Endothelial cell of umbilical vein (primary cell): ENCODE results near the gene C14orf119. TPM values are rescaled to one million over a fixed set of nuclear protein-coding genes. Genes with fewer than 3 reads are reported as not detected.

Source experiments
- BruUV-seq: library from RNA; stranded (reverse); fragments of 400-500 nt; replicated peaks from 2 replicates; lab custom pipeline; 2021; lab: Mats Ljungman, UMichigan
- CTCF ChIA-PET: fragments of 300-600, 350-600 bp; sonication (Branson Sonifier 250); formaldehyde crosslinking; loops from one replicate; lab custom pipeline; 2021; ENCODE audit warnings: antibody characterized with exemption, inconsistent platforms; lab: Charles Lee
- POLR2A ChIA-PET: fragments of 300-600, 350-600 bp; sonication (Branson Sonifier 250); formaldehyde crosslinking; loops from one replicate; lab custom pipeline; 2021; ENCODE audit warnings: antibody characterized with exemption, inconsistent platforms; lab: Charles Lee
- DNase-seq: peaks from one replicate; pipeline ENCODE4 v3.0.0-alpha.2; 2011; ENCODE audit warnings: low read depth, low spot score
- FAIRE-seq: peaks from 2 replicates; lab custom pipeline; 2011; peaks lifted over from hg19 to GRCh38; lab: Jason Lieb, UNC
- H2AFZ ChIP-seq: 2 replicates; pipeline ENCODE4 v1.6.0; 2012; ENCODE audit warnings: low read depth, low read length, control low read depth, inconsistent platforms
- H3K27ac ChIP-seq: 2 replicates; pipeline ENCODE4 v1.5.1; 2011; ENCODE audit warnings: low read depth, mild to moderate bottlenecking, control low read depth, low read length, moderate library complexity; ENCODE audit not compliant: insufficient read depth
- H3K27me3 ChIP-seq, 2 experiments: 2 replicates each; pipeline versions ENCODE4 v1.6.0 to v1.6.1; 2011; ENCODE audit warnings: low read length in 2 of 2, mixed read lengths in 1 of 2; ENCODE audit not compliant: control insufficient read depth in 2 of 2, insufficient read depth in 2 of 2
- H3K36me3 ChIP-seq, 2 experiments: 2 replicates in 1 of 2; 3 replicates in 1 of 2; pipeline ENCODE4 v1.5.1; 2011; ENCODE audit warnings: low read length in 2 of 2, mild to moderate bottlenecking in 1 of 2, moderate library complexity in 1 of 2; ENCODE audit not compliant: control insufficient read depth in 2 of 2, insufficient read depth in 2 of 2; ENCODE audit errors: extremely low read depth in 1 of 2
- H3K4me1 ChIP-seq: 3 replicates; pipeline ENCODE4 v1.5.1; 2011; ENCODE audit warnings: mild to moderate bottlenecking, low read length; ENCODE audit not compliant: control insufficient read depth, insufficient read depth; ENCODE audit errors: extremely low read depth
- H3K4me2 ChIP-seq: 2 replicates; pipeline ENCODE4 v1.6.1; 2011; ENCODE audit warnings: low read length, control low read depth, mixed read lengths; ENCODE audit not compliant: insufficient read depth
- H3K4me3 ChIP-seq, 3 experiments: fragments of 200-600 bp in 1 of 3; sonication (generic), shearing (Covaris generic) in 1 of 3; replicated peaks in 1 of 3; 2 replicates each; pipeline ENCODE4 v1.5.1; 2011 to 2016; ENCODE audit warnings: control low read depth in 3 of 3, low read length in 3 of 3, mild to moderate bottlenecking in 2 of 3, inconsistent platforms in 1 of 3, low read depth in 1 of 3, moderate library complexity in 1 of 3; ENCODE audit not compliant: insufficient read depth in 1 of 3
- H3K79me2 ChIP-seq: 2 replicates; pipeline ENCODE4 v1.6.0; 2012; ENCODE audit warnings: low read length, inconsistent platforms; ENCODE audit not compliant: control insufficient read depth, insufficient read depth
- H3K9ac ChIP-seq: replicated peaks from 2 replicates; pipeline ENCODE3; 2011; ENCODE audit warnings: low read length, control low read depth; ENCODE audit not compliant: insufficient read depth; ENCODE audit errors: extremely low read depth
- H3K9me1 ChIP-seq: replicated peaks from 3 replicates; pipeline ENCODE4 v1.6.0; 2011; ENCODE audit warnings: mild to moderate bottlenecking, low read length; ENCODE audit not compliant: control insufficient read depth, insufficient read depth; ENCODE audit errors: extremely low read depth
- H3K9me3 ChIP-seq: replicated peaks from 2 replicates; pipeline ENCODE4 v1.5.1; 2012; ENCODE audit warnings: low read length, inconsistent platforms; ENCODE audit not compliant: control insufficient read depth, insufficient read depth
- H4K20me1 ChIP-seq: replicated peaks from 2 replicates; pipeline ENCODE3; 2011; ENCODE audit warnings: mild to moderate bottlenecking, low read length; ENCODE audit not compliant: control insufficient read depth, insufficient read depth; ENCODE audit errors: extremely low read depth
- GATA2 ChIP-seq: IDR thresholded peaks from 2 replicates; pipeline ENCODE4 v1.7.0; 2011; ENCODE audit warnings: low read depth, mild to moderate bottlenecking, moderate library complexity, mixed read lengths, low read length; ENCODE audit not compliant: insufficient read length, insufficient read depth
- POLR2A ChIP-seq: IDR thresholded peaks from 2 replicates; pipeline ENCODE4 v1.6.1; 2012; ENCODE audit warnings: low read depth, mild to moderate bottlenecking, control low read depth, low read length
- POLR2AphosphoS5 ChIP-seq: IDR thresholded peaks from 2 replicates; pipeline ENCODE4 v1.6.1; 2012; ENCODE audit warnings: low read depth, mild to moderate bottlenecking, control low read depth, low read length, moderate library complexity; ENCODE audit not compliant: insufficient read depth
- dilution Hi-C: fragments of 300-500 bp; cut with MboI; formaldehyde crosslinking; loops from one replicate; pipeline ENCODE4 v1.15.0; 2019; ENCODE audit warnings: low sequenced_read_pairs; ENCODE audit not compliant: extremely low pct_ligation_motif_present
- intact Hi-C: fragments of 100-400 bp; cut with micrococcal nuclease; formaldehyde crosslinking; loops from one replicate; pipeline ENCODE4 v1.10.0; 2022
- polyA plus RNA-seq, 4 experiments: library from polyadenylated mRNA; depleted of rRNA in 3 of 4; stranded (reverse) in 3 of 4; unstranded in 1 of 4; fragments of >200 nt; gene quantifications; 2 replicates each; pipeline versions ENCODE4 v1.2.1 to v1.2.3, GENCODE V29; 2011 to 2012; ENCODE audit warnings: missing spikeins in 1 of 4
- total RNA-seq: library from RNA; stranded (reverse); gene quantifications from 2 replicates; pipeline ENCODE4 v1.2.3, GENCODE V29; 2021
- TF ChIP-seq, protein P1 (sequence below), 2 donors: IDR thresholded peaks; 1 replicate in 1 of 2; 2 replicates in 1 of 2; pipeline ENCODE4 v1.5.1; 2011; ENCODE audit warnings: low read length in 2 of 2, mild to moderate bottlenecking in 2 of 2, moderate library complexity in 2 of 2, control low read depth in 1 of 2, inconsistent platforms in 1 of 2, low read depth in 1 of 2; ENCODE audit not compliant: insufficient read depth in 1 of 2; ENCODE audit errors: extremely low read depth in 1 of 2
- TF ChIP-seq, protein P2 (sequence below): IDR thresholded peaks from 2 replicates; pipeline ENCODE4 v1.6.1; 2011; ENCODE audit not compliant: insufficient read depth, insufficient read length

C14orf119 gene
- total and polyA plus RNA-seq, 2 donors (not counting 3 experiments of a cell fraction or from before 2014, with no cell fraction given): 58.3 to 60.5 TPM

DNA sequence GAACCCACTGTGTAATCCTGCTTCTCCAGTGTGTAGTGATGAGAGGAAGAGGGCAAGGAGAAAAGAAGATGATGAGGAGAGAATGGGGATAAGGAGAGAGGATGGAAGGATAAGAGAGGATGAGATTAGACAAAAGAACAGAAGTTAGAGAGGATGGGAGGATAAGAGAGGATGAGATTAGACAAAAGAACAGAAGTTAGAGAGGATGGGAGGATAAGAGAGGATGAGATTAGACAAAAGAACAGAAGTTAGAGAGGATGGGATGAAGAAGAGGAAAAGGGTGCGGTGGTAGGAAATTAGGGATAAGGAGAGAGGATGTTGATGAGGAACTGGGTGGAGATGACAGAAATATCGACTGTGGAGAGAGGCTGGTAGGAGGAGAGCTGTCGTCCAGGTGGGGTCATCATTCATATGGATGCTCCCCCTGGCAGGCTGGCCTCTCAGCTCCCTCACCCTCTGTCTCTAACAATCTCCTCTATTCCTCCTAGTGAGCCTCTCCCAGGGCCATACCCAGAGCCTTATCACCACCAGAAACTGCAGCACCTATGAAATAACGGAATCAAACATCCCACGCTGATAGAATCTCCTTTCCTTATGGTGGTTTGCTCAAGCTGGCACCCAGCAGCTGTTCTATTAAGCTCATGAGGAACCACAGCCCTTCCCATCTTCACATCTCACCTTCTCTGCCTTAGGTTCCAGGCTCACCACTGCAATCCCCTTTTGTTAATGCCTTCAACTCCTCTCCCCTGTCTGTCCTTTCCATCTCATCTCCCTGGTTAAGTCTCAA lies 15.5 kb downstream of the C14orf119 start:
- Histone ChIP-seq H3K9ac (no peak overlapping the region), H3K9me1 (no peaks in the 10 kb centered on the region), H3K4me1 (peaks cover 13% of the 10 kb centered on the region), H3K4me3 (no peak overlapping the region), H3K9me3 (no peaks in the 10 kb centered on the region), H3K4me2 (no peak overlapping the region), H3K27me3 (peaks cover 9 to 10% of the 10 kb centered on the region in 2 experiments), H2AFZ (no peak overlapping the region), H4K20me1 (no peaks in the 10 kb centered on the region), H3K36me3 (no peaks in the 10 kb centered on the region), H3K27ac (no peak overlapping the region), H3K79me2 (no peaks in the 10 kb centered on the region)
- intact Hi-C loops (no loop called here), dilution Hi-C loops (no loop called here)
- no peak for FAIRE-seq
- DNase-seq: no peak
- ChIA-PET POLR2A (interaction anchor here (1.5 kb wide), 1 partner anchor 16 kb away, joined by 5 read pairs; the partner anchor contains the start of genes ACIN1 and C14orf119), CTCF (interaction anchor here (0.8 to 6.7 kb wide), 9 partner anchors 10 to 123 kb away, joined by 3 to 141 read pairs (median 13); partner anchors contain the start of genes ACIN1 and C14orf119)
- TF ChIP-seq, protein P1, sequence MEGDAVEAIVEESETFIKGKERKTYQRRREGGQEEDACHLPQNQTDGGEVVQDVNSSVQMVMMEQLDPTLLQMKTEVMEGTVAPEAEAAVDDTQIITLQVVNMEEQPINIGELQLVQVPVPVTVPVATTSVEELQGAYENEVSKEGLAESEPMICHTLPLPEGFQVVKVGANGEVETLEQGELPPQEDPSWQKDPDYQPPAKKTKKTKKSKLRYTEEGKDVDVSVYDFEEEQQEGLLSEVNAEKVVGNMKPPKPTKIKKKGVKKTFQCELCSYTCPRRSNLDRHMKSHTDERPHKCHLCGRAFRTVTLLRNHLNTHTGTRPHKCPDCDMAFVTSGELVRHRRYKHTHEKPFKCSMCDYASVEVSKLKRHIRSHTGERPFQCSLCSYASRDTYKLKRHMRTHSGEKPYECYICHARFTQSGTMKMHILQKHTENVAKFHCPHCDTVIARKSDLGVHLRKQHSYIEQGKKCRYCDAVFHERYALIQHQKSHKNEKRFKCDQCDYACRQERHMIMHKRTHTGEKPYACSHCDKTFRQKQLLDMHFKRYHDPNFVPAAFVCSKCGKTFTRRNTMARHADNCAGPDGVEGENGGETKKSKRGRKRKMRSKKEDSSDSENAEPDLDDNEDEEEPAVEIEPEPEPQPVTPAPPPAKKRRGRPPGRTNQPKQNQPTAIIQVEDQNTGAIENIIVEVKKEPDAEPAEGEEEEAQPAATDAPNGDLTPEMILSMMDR (IDR thresholded peaks at IDR 0.05; ENCODE audit: extremely low read depth in 1 of 2, insufficient read depth in 1 of 2, low read depth in 1 of 2, low read length in 2 of 2): no peak
- TF ChIP-seq POLR2AphosphoS5: no peak
- TF ChIP-seq POLR2A: no peak
- no peak for TF ChIP-seq GATA2
- TF ChIP-seq, protein P2, sequence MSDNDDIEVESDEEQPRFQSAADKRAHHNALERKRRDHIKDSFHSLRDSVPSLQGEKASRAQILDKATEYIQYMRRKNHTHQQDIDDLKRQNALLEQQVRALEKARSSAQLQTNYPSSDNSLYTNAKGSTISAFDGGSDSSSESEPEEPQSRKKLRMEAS: no peak
- no TSS peak for BruUV-seq
